B cell (primary cell): ENCODE data around the gene AGBL4. TPM values are rescaled to one million over a fixed set of nuclear protein-coding genes. Genes with fewer than 3 reads are reported as not detected.

ENCODE experiments used
- ATAC-seq: fragments of 200-7000 bp; cut with Tn5 transposase; one replicate; pipeline ENCODE4 v1.10.0; 2021; ENCODE audit warnings: low read depth, mild to moderate bottlenecking, moderate number of reproducible peaks, moderate library complexity
- CTCF ChIA-PET: fragments of 350-600 bp; sonication (Branson Sonifier 250); formaldehyde crosslinking; loops from one replicate; lab custom pipeline; 2021; ENCODE audit warnings: antibody characterized with exemption, inconsistent platforms; lab: Charles Lee
- POLR2A ChIA-PET: fragments of 350-600 bp; sonication (Branson Sonifier 250); formaldehyde crosslinking; loops from one replicate; lab custom pipeline; 2021; ENCODE audit warnings: antibody characterized with exemption; lab: Charles Lee
- DNase-seq: peaks from one replicate; pipeline ENCODE4 v3.0.0; 2013
- H2AFZ ChIP-seq: 2 replicates; pipeline ENCODE4 v1.6.1; 2012; ENCODE audit warnings: mild to moderate bottlenecking, low read depth, low read length; ENCODE audit not compliant: insufficient read depth, poor library complexity, severe bottlenecking
- H3K27ac ChIP-seq, 2 donors: 1 replicate in 1 of 2; 2 replicates in 1 of 2; pipeline ENCODE4 v1.5.1; 2012 to 2013; ENCODE audit warnings: low read length in 2 of 2, mild to moderate bottlenecking in 2 of 2, moderate library complexity in 1 of 2
- H3K27me3 ChIP-seq, 4 experiments: fragments of 200-600 bp in 1 of 4; sonication (generic) in 1 of 4; replicated peaks in 1 of 4; 1 replicate in 2 of 4; 2 replicates in 2 of 4; pipeline versions ENCODE4 v1.6.1 to v1.7.0; 2013 to 2016; ENCODE audit warnings: low read length in 3 of 4, mild to moderate bottlenecking in 2 of 4, mixed read lengths in 1 of 4, moderate library complexity in 1 of 4; ENCODE audit not compliant: insufficient read depth in 4 of 4, control insufficient read depth in 3 of 4; ENCODE audit errors: control extremely low read depth in 1 of 4
- H3K36me3 ChIP-seq, 2 experiments: replicated peaks in 1 of 2; 1 replicate in 1 of 2; 2 replicates in 1 of 2; pipeline versions ENCODE4 v1.6.1 to v1.7.1; 2013; ENCODE audit warnings: low read length in 1 of 2; ENCODE audit not compliant: insufficient read depth in 2 of 2, control insufficient read depth in 1 of 2; ENCODE audit errors: control extremely low read depth in 1 of 2, extremely low read depth in 1 of 2
- H3K4me1 ChIP-seq, 2 donors: fragments of 200-600 bp in 1 of 2; sonication (generic) in 1 of 2; 1 replicate in 1 of 2; 2 replicates in 1 of 2; pipeline versions ENCODE4 v1.5.1 to v1.6.1; 2013 to 2017; ENCODE audit warnings: low read length in 2 of 2; ENCODE audit not compliant: control insufficient read depth in 2 of 2, insufficient read depth in 2 of 2
- H3K4me2 ChIP-seq: replicated peaks from 2 replicates; pipeline ENCODE3; 2012; ENCODE audit warnings: mild to moderate bottlenecking, low read depth, low read length; ENCODE audit not compliant: poor library complexity, severe bottlenecking
- H3K4me3 ChIP-seq, 5 experiments: fragments of 200-600 bp in 1 of 5; sonication (generic) in 1 of 5; 1 replicate in 3 of 5; 2 replicates in 2 of 5; pipeline versions ENCODE4 v1.5.1 to v1.7.0; 2011 to 2016; ENCODE audit warnings: low read length in 4 of 5, mild to moderate bottlenecking in 4 of 5, low read depth in 2 of 5, control low read depth in 1 of 5, moderate library complexity in 1 of 5; ENCODE audit not compliant: insufficient read depth in 1 of 5; ENCODE audit errors: control extremely low read depth in 1 of 5, extremely low read depth in 1 of 5
- H3K79me2 ChIP-seq: fragments of 200-600 bp; sonication (generic); one replicate; pipeline ENCODE4 v1.6.0; 2016; ENCODE audit warnings: low read length; ENCODE audit not compliant: control insufficient read depth, insufficient read depth
- H3K9ac ChIP-seq: fragments of 200-600 bp; sonication (generic); 2 replicates; pipeline ENCODE4 v1.6.1; 2017; ENCODE audit warnings: mild to moderate bottlenecking, low read length, moderate library complexity
- H3K9me3 ChIP-seq, 3 donors: one replicate each; pipeline versions ENCODE4 v1.6.1 to v1.7.1; 2013; ENCODE audit warnings: low read length in 2 of 3; ENCODE audit not compliant: control insufficient read depth in 2 of 3, insufficient read depth in 1 of 3; ENCODE audit errors: control extremely low read depth in 1 of 3
- H4K20me1 ChIP-seq: 2 replicates; pipeline ENCODE4 v1.6.0; 2012; ENCODE audit warnings: mild to moderate bottlenecking, low read length; ENCODE audit not compliant: insufficient read depth, control insufficient read depth, poor library complexity, severe bottlenecking
- H3K27ac Mint-ChIP-seq: one replicate; pipeline ENCODE4 v1.8.0; 2021; ENCODE audit warnings: mixed read lengths
- H3K27me3 Mint-ChIP-seq: one replicate; pipeline ENCODE4 v1.8.0; 2021; ENCODE audit warnings: mixed read lengths
- H3K4me1 Mint-ChIP-seq: one replicate; pipeline ENCODE4 v1.8.0; 2021; ENCODE audit warnings: mixed read lengths
- H3K4me3 Mint-ChIP-seq: one replicate; pipeline ENCODE4 v1.8.0; 2021; ENCODE audit warnings: mixed read lengths
- H3K9me3 Mint-ChIP-seq: one replicate; pipeline ENCODE4 v1.8.0; 2022; ENCODE audit warnings: mixed read lengths; ENCODE audit not compliant: insufficient read depth
- EZH2 ChIP-seq: IDR thresholded peaks from 2 replicates; pipeline ENCODE4 v1.6.1; 2012; ENCODE audit warnings: borderline replicate concordance, low read depth, mild to moderate bottlenecking, moderate library complexity, low read length; ENCODE audit not compliant: insufficient read depth, poor library complexity, severe bottlenecking
- WGBS: methylation state at CpG from one replicate; pipeline ENCODE4 v1.1.5; 2013; ENCODE audit warnings: missing lambda C conversion rate; ENCODE audit not compliant: insufficient coverage; 5-methylcytosine and 5-hydroxymethylcytosine counted together
- intact Hi-C: fragments of 100-400 bp; cut with micrococcal nuclease; formaldehyde crosslinking; loops from one replicate; pipeline ENCODE4 v1.10.0; 2022
- polyA plus RNA-seq: library from polyadenylated mRNA; depleted of rRNA; stranded (reverse); fragments of >200 nt; gene quantifications from 2 replicates; pipeline ENCODE4 v1.2.3, GENCODE V29; 2012
- total RNA-seq, 2 donors: library from RNA; stranded (reverse); fragments of 120-200 nt in 1 of 2; gene quantifications; 1 replicate in 1 of 2; 2 replicates in 1 of 2; pipeline versions ENCODE4 v1.2.3 to v1.2.4, GENCODE V29; 2013 to 2022
- TF ChIP-seq, protein P1 (sequence below): fragments of 200-600 bp; IDR thresholded peaks from one replicate; pipeline ENCODE4 v1.8.0; 2022; ENCODE audit warnings: antibody characterized with exemption, mild to moderate bottlenecking

Gene AGBL4
- total and polyA plus RNA-seq, 2 donors (not counting 1 experiment from before 2014, with no cell fraction given) = 0.07 to 0.12 TPM

DNA sequence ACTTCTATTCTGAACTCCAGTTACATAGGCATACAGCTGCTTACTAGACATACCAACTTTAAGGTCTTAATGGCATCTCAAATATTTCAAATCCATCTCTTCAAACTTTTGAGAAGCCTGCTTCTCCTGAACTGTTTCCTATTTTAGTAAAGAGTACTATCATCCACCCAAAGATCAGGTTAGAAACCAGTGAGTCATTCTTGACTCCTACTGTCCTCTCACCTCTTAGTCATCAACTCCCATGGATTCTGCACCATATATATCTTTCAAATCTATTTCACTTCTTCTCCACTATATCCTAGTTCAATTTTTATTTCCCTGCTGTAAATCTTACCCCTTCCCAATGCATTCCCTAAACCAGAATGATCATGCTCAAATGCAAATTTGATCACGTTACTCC, 1228.9 kb downstream of the AGBL4 start:
- no peak overlapping the region for H3K4me3 ChIP-seq
- ATAC-seq (no peak), DNase-seq (no peak)
- H3K36me3 ChIP-seq = no peaks in the 10 kb centered on the region
- Mint-ChIP-seq H3K27me3 (no peaks in the 10 kb centered on the region), H3K4me1 (peaks cover 77% of the 10 kb centered on the region), H3K4me3 (peak overlapping the region; percentile 77), H3K27ac (peak overlapping the region; percentile 57), H3K9me3 (no peaks in the 10 kb centered on the region)
- H3K4me2 ChIP-seq = peak overlapping the region; percentile 65
- intact Hi-C loops = loop anchor here (1.0 to 10.0 kb wide), 3 partner anchors 22 to 320 kb away; partner anchors contain the start of gene SPATA6
- H3K9me3 ChIP-seq = no peaks in the 10 kb centered on the region
- no peaks in the 10 kb centered on the region for H4K20me1 ChIP-seq
- peaks cover 77% of the 10 kb centered on the region in 2 donors for H3K4me1 ChIP-seq
- H3K27ac ChIP-seq = peak overlapping the region; percentile 87 to 96
- CTCF ChIA-PET = interaction anchor here (1.4 to 1.5 kb wide), 2 partner anchors 16 to 21 kb away, joined by 3 to 8 read pairs; no protein-coding TSS in a partner anchor
- POLR2A ChIA-PET = no interaction called here
- WGBS = 0% methylated on average over 1 of the region's 1 CpG
- peaks cover 5% of the 10 kb centered on the region for H3K79me2 ChIP-seq
- H3K27me3 ChIP-seq = no peaks in the 10 kb centered on the region
- H2AFZ ChIP-seq = no peak overlapping the region
- peak overlapping the region; percentile 25 for H3K9ac ChIP-seq
- TF ChIP-seq, protein P1, sequence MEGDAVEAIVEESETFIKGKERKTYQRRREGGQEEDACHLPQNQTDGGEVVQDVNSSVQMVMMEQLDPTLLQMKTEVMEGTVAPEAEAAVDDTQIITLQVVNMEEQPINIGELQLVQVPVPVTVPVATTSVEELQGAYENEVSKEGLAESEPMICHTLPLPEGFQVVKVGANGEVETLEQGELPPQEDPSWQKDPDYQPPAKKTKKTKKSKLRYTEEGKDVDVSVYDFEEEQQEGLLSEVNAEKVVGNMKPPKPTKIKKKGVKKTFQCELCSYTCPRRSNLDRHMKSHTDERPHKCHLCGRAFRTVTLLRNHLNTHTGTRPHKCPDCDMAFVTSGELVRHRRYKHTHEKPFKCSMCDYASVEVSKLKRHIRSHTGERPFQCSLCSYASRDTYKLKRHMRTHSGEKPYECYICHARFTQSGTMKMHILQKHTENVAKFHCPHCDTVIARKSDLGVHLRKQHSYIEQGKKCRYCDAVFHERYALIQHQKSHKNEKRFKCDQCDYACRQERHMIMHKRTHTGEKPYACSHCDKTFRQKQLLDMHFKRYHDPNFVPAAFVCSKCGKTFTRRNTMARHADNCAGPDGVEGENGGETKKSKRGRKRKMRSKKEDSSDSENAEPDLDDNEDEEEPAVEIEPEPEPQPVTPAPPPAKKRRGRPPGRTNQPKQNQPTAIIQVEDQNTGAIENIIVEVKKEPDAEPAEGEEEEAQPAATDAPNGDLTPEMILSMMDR = no peak
- TF ChIP-seq EZH2 = no peak

DNA sequence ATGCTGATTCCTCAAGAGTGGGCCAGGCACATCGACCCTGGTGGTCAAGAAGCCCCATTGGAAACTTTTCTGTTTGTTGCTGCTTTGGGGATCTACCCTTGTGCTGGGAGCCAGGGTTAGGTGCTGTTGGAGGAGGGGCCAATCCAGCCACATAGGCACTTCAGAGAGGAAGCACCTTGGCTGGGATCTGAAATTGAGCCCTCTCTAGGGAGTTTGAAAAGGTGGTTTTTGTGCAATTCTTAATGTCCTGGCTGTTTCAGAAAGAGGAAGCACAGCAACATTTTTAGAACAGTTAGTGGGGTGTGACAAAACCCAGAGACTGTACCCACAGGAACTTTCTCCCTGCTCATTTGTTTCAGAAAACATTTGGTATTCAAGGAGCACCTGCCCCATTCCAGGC, 1229.9 kb downstream of the AGBL4 start:
- ChIA-PET CTCF (interaction anchor here (1.2 to 2.1 kb wide), 3 partner anchors 18 to 24 kb away, joined by 5 to 11 read pairs (median 8); no protein-coding TSS in a partner anchor), POLR2A (interaction anchor here (0.7 kb wide), 1 partner anchor 19 kb away, joined by 3 read pairs; no protein-coding TSS in a partner anchor)
- ATAC-seq (peak; percentile 97), DNase-seq (peak; percentile 93)
- Mint-ChIP-seq H3K4me3 (peak overlapping the region; percentile 77), H3K27me3 (no peaks in the 10 kb centered on the region), H3K27ac (peak overlapping the region; percentile 92), H3K4me1 (peaks cover 84% of the 10 kb centered on the region), H3K9me3 (no peaks in the 10 kb centered on the region)
- Histone ChIP-seq H3K9ac (peak overlapping the region; percentile 31), H3K4me2 (peak overlapping the region; percentile 65), H3K36me3 (no peaks in the 10 kb centered on the region), H2AFZ (no peak overlapping the region), H3K27ac (peak overlapping the region; percentile 87 to 96), H3K27me3 (no peaks in the 10 kb centered on the region), H4K20me1 (no peaks in the 10 kb centered on the region), H3K4me1 (peaks cover 83% of the 10 kb centered on the region in 2 donors), H3K79me2 (peaks cover 5% of the 10 kb centered on the region), H3K4me3 (peak overlapping the region in 4 of 5 experiments; percentile 2 to 47 (median 20)), H3K9me3 (no peaks in the 10 kb centered on the region)
- intact Hi-C loops = loop anchor here (1.0 to 10.0 kb wide), 4 partner anchors 17 to 319 kb away; partner anchors contain the start of gene SPATA6
- TF ChIP-seq, protein P1 = no peak
- TF ChIP-seq EZH2 = no peak
- WGBS = 0% methylated on average over 1 of the region's 1 CpG
